Measurements from ENCODE around the gene BSND. TPM values are rescaled to one million over a fixed set of nuclear protein-coding genes. Genes with fewer than 3 reads are reported as not detected.

The BSND gene
- total and polyA plus RNA-seq, 2 experiments from 2014 or later: 0.21 to 0.23 TPM

- 80% methylated on average over 7 of the region's 7 CpGs for WGBS (ENCODE audit: low lambda C conversion rate, missing lambda C conversion rate)
Measured at GRCh38 chr1:55010887-55011217, 12.1 kb downstream of the BSND start.

GRCh38 chr1:55012661-55013060 lies 13.9 kb downstream of the BSND start:
- DNase-seq (ENCODE audit: low spot score): no peak
- WGBS (ENCODE audit: low lambda C conversion rate, missing lambda C conversion rate): 80% methylated on average over 1 of the region's 1 CpG
- TF ChIP-seq EZH2phosphoT487 (IDR thresholded peaks at IDR 0.05; ENCODE audit: low read depth, severe bottlenecking, unreplicated experiment): no peak
- TF ChIP-seq CTCF (IDR thresholded peaks at IDR 0.05; ENCODE audit: poor library complexity): no peak
- no peak for TF ChIP-seq EZH2 (IDR thresholded peaks at IDR 0.05; ENCODE audit: borderline replicate concordance)
- Histone ChIP-seq H3K36me3 (replicated peaks; ENCODE audit: insufficient read depth, low read depth) (no peaks in the 10 kb centered on the region), H3K4me2 (no peak overlapping the region), H3K9me3 (ENCODE audit: low read depth) (no peaks in the 10 kb centered on the region), H3K27ac (no peak overlapping the region), H3K27me3 (no peaks in the 10 kb centered on the region), H3K4me1 (ENCODE audit: insufficient read depth) (no peaks in the 10 kb centered on the region), H2AFZ (no peak overlapping the region), H3K4me3 (no peak overlapping the region), H3K9me2 (replicated peaks; ENCODE audit: insufficient read depth) (no peaks in the 10 kb centered on the region), H3K79me2 (no peaks in the 10 kb centered on the region), H4K20me1 (ENCODE audit: insufficient read depth, poor library complexity, severe bottlenecking) (no peaks in the 10 kb centered on the region)

More at GRCh38 chr1:55010887-55011217, 12.1 kb downstream of the BSND start:
- Histone ChIP-seq H3K4me2 (no peak overlapping the region), H3K27me3 (no peaks in the 10 kb centered on the region), H3K9me3 (ENCODE audit: low read depth) (no peaks in the 10 kb centered on the region), H3K4me3 (no peak overlapping the region), H2AFZ (no peak overlapping the region), H3K9me2 (replicated peaks; ENCODE audit: insufficient read depth) (no peaks in the 10 kb centered on the region), H3K36me3 (replicated peaks; ENCODE audit: insufficient read depth, low read depth) (no peaks in the 10 kb centered on the region), H3K79me2 (no peaks in the 10 kb centered on the region), H3K4me1 (ENCODE audit: insufficient read depth) (no peaks in the 10 kb centered on the region), H3K27ac (no peak overlapping the region), H4K20me1 (ENCODE audit: insufficient read depth, poor library complexity, severe bottlenecking) (no peaks in the 10 kb centered on the region)
- no peak for TF ChIP-seq CTCF (IDR thresholded peaks at IDR 0.05; ENCODE audit: poor library complexity)
- no peak for TF ChIP-seq EZH2 (IDR thresholded peaks at IDR 0.05; ENCODE audit: borderline replicate concordance)
- TF ChIP-seq EZH2phosphoT487 (IDR thresholded peaks at IDR 0.05; ENCODE audit: low read depth, severe bottlenecking, unreplicated experiment): no peak
- no peak for DNase-seq (ENCODE audit: low spot score)

- Histone ChIP-seq H3K27ac (no peak overlapping the region), H3K27me3 (no peaks in the 10 kb centered on the region), H2AFZ (no peak overlapping the region), H3K79me2 (no peaks in the 10 kb centered on the region), H3K9me2 (replicated peaks; ENCODE audit: insufficient read depth) (no peaks in the 10 kb centered on the region), H3K9me3 (ENCODE audit: low read depth) (no peaks in the 10 kb centered on the region), H3K4me2 (no peak overlapping the region), H3K36me3 (replicated peaks; ENCODE audit: insufficient read depth, low read depth) (no peaks in the 10 kb centered on the region), H4K20me1 (ENCODE audit: insufficient read depth, poor library complexity, severe bottlenecking) (no peaks in the 10 kb centered on the region), H3K4me1 (ENCODE audit: insufficient read depth) (no peaks in the 10 kb centered on the region), H3K4me3 (no peak overlapping the region)
- no peak for DNase-seq (ENCODE audit: low spot score)
- TF ChIP-seq EZH2phosphoT487 (IDR thresholded peaks at IDR 0.05; ENCODE audit: low read depth, severe bottlenecking, unreplicated experiment) (no peak), CTCF (IDR thresholded peaks at IDR 0.05; ENCODE audit: poor library complexity) (no peak), EZH2 (IDR thresholded peaks at IDR 0.05; ENCODE audit: borderline replicate concordance) (no peak)
- WGBS (ENCODE audit: low lambda C conversion rate, missing lambda C conversion rate): 91% methylated on average over 5 of the region's 5 CpGs
Measured at GRCh38 chr1:55015123-55015522, 16.4 kb downstream of the BSND start.
